RWPE1 (cell line): ENCODE data around the gene ADCY2.

ENCODE experiments used
- CTCF ChIA-PET: fragments of 350-600 bp; sonication (Branson Sonifier 250); formaldehyde crosslinking; extraction: SDS; loops from one replicate; lab custom pipeline; 2021; lab: Yijun Ruan, JAX
- POLR2A ChIA-PET: fragments of 400-600 bp; formaldehyde crosslinking; extraction: SDS; loops from one replicate; lab custom pipeline; 2020; ENCODE audit warnings: antibody characterized with exemption; ENCODE audit not compliant: low non-redundant PET; lab: Yijun Ruan, JAX
- DNase-seq: peaks from one replicate; pipeline ENCODE4 v3.0.0; 2012; ENCODE audit warnings: low spot score
- H3K27ac ChIP-seq: fragments of 450-650 bp; 2 replicates; pipeline ENCODE4 v1.5.1; 2017
- TF ChIP-seq, protein P1 (sequence below): fragments of 450-650 bp; conservative IDR thresholded peaks from 2 replicates; pipeline ENCODE4 v1.5.1; 2017; ENCODE audit warnings: low read depth, mild to moderate bottlenecking

The ADCY2 gene

GRCh38 chr5:7456206-7456605 lies 60.3 kb downstream of the ADCY2 start:
- POLR2A ChIA-PET: no interaction called here
- CTCF ChIA-PET: no interaction called here
- DNase-seq: no peak
- TF ChIP-seq, protein P1, sequence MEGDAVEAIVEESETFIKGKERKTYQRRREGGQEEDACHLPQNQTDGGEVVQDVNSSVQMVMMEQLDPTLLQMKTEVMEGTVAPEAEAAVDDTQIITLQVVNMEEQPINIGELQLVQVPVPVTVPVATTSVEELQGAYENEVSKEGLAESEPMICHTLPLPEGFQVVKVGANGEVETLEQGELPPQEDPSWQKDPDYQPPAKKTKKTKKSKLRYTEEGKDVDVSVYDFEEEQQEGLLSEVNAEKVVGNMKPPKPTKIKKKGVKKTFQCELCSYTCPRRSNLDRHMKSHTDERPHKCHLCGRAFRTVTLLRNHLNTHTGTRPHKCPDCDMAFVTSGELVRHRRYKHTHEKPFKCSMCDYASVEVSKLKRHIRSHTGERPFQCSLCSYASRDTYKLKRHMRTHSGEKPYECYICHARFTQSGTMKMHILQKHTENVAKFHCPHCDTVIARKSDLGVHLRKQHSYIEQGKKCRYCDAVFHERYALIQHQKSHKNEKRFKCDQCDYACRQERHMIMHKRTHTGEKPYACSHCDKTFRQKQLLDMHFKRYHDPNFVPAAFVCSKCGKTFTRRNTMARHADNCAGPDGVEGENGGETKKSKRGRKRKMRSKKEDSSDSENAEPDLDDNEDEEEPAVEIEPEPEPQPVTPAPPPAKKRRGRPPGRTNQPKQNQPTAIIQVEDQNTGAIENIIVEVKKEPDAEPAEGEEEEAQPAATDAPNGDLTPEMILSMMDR: no peak
- H3K27ac ChIP-seq: no peak overlapping the region

- H3K27ac ChIP-seq: no peak overlapping the region
- CTCF ChIA-PET: no interaction called here
- TF ChIP-seq, protein P1: no peak
- POLR2A ChIA-PET: no interaction called here
- DNase-seq: no peak
Observed at GRCh38 chr5:7461371-7461770, 65.4 kb downstream of the ADCY2 start.

DNA sequence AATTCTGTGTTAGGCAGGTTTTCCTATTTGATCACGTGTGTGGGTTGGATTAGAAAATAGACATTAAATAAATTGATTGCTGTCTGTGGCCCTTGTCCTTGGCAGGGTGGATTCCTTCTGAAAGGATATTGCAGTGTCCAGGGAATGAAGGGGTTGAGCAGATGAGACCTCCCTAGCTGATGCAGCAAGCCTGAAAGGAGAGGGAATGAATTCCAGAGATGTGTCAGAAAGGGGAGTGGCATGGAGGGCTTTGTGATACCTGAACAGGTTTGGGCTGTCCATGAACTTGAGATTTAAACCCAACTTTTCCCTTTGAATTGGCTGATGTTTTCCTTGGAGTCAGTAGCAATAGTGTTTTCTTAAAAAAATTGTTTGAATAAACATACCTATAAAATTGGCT lies 66.8 kb downstream of the ADCY2 start:
- no peak overlapping the region for H3K27ac ChIP-seq
- no peak for DNase-seq
- ChIA-PET CTCF (no interaction called here), POLR2A (no interaction called here)
- TF ChIP-seq, protein P1: no peak

DNA sequence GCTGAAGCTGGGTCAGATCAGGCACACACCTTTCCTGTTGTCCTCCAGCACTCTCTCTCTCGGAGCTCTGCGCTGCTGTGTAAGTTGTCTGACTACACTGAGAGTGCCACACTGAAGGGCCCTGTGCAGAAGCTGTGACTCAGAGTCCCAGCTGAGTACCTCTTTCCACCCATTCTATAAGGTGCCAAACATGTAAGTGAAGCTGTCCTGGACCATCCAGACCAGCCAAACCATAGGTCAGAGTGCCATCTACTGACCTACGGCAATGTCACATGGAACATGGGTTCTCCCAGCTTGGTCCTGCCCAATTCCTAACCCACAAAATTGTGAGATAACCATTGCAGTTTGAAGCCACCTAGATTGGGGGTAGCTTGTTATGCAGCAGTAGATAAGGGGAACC lies 68.2 kb downstream of the ADCY2 start:
- no peak overlapping the region for H3K27ac ChIP-seq
- CTCF ChIA-PET: no interaction called here
- TF ChIP-seq, protein P1: no peak
- POLR2A ChIA-PET: no interaction called here
- DNase-seq: no peak

DNA sequence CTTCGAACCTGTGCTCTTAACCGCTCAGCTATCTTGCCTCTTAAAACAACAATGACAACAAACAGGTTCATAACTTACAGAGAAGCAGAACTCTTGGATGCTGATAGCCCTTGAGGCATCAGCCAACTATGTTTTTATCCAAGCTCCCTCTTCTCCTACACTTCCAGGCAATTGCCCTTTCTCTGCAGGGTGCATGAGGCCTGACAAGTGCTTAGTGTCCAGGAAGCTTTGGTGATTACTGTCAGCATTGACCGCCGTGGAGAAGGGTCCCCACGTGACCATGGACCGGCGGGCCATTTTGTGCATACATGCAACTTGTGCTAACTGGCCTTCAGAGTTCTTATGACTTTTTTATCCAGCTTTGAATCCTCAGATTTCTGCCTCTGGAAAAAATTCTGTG lies 71.2 kb downstream of the ADCY2 start:
- ChIA-PET POLR2A (no interaction called here), CTCF (no interaction called here)
- H3K27ac ChIP-seq: no peak overlapping the region
- TF ChIP-seq, protein P1: no peak
- DNase-seq: no peak

- no peak overlapping the region for H3K27ac ChIP-seq
- DNase-seq: no peak
- TF ChIP-seq, protein P1: no peak
- POLR2A ChIA-PET: no interaction called here
- CTCF ChIA-PET: no interaction called here
Observed at GRCh38 chr5:7468742-7469141, 72.8 kb downstream of the ADCY2 start.

DNA sequence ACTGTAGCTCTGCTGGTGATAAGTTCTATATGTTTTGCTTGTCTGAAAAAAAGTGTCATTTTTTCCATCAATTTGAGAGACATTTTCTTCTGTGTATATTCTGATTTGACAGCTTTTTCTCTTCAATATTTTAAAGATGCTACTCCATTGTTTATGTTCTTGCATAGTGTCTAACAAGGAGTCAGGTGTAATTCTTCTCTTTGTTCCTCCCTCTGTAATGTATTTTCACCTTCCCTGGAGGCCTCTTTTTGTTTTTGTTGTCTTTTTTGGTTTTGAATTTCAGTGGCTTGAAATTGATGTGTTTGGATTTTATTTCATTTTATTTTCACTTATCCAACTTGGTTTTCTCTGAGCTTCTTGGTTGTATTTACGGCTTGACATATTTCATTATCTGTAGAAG lies 75.8 kb downstream of the ADCY2 start:
- TF ChIP-seq, protein P1: no peak
- DNase-seq: no peak
- ChIA-PET CTCF (interaction anchor here (0.7 kb wide), 1 partner anchor 115 kb away, joined by 3 read pairs; no protein-coding TSS in a partner anchor), POLR2A (no interaction called here)
- H3K27ac ChIP-seq: no peak overlapping the region
